Activated effector memory CD4-positive, alpha-beta T cell treated with Interleukin-2 at 50 U/mL for 16 hours (primary cell): ENCODE results near the gene ITGAX.
"Not testable (repeated sequence)": the region's sequence is repeated elsewhere in the genome, so short reads cannot be mapped to it uniquely, and the experiment has no call there.

Source experiments
- DNase-seq: peaks from one replicate; pipeline ENCODE4 v3.0.0-alpha.2; 2020

ITGAX gene

GRCh38 chr16:31412750-31413149 is 57.8 kb downstream of the ITGAX start:
- no peak for DNase-seq

DNA sequence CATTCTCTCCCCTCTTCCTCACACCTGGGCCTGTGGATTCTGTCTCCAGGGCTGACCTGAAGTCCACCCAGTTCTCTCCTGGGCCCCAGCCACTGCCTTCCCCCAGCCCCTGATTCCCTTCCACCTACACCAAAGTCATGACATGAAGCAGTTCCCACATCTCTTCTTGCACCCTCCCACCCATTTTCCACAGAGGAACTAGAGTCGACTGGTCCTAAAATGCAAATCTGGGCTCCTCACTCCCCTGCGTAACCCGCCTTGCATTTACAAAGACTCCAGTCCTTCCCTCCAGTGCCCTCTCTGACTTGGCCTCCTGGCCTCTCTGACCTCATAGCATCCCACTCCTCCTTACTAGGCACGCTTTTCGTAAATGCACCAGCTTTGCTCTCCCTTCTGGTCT is 58.4 kb downstream of the ITGAX start:
- DNase-seq, result no peak

DNA sequence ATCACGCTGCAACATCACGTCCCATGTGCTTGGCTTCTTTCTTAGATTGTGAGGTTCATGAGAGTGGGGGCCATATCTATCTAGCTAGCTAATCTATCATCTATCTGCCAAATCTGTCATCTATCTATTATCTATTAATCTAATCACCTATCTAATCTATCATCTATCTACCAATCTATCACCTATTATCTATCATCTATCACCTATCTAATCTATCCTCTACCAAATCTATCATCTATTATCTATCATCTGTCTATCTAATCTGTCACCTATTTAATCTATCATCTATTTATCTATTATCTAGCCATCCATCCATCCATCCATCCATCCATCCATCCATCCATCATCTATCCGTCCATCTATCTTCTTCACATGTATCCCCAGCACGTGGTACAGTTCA is 59.0 kb downstream of the ITGAX start:
- no peak for DNase-seq

DNA sequence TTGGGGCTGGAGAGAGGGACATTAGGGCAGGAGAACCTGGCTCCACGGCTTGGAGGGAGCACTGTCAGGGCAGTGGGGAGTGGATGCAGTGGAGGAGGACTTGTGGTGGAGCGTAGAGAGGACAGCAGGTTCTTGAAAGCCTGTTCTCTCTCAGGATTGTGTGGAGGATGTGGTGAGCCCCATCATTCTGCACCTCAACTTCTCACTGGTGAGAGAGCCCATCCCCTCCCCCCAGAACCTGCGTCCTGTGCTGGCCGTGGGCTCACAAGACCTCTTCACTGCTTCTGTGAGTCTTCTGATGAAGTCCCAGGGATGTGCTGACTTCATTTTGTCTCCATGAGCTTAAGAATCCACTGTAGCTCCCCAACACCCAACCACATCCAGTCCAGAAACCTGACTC is 59.7 kb downstream of the ITGAX start:
- no peak for DNase-seq

DNA sequence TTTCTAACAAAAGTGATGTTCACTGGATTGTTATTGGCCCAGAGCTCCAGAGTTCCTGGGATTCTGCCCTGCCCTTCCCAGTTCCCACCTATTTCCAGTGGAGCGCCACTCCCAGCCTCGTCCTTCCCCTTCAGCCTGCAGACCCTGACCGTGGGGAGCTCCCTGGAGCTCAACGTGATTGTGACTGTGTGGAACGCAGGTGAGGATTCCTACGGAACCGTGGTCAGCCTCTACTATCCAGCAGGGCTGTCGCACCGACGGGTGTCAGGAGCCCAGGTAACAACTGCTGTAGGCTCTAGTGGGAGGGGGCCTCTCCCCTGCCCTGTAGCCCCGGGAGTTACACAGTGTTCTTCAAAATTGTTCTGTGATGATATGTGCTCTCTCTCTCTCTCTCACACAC is 61.4 kb downstream of the ITGAX start:
- no peak for DNase-seq

- DNase-seq, result not testable (repeated sequence)
Measured at GRCh38 chr16:31417036-31417435, 62.1 kb downstream of the ITGAX start.

DNA sequence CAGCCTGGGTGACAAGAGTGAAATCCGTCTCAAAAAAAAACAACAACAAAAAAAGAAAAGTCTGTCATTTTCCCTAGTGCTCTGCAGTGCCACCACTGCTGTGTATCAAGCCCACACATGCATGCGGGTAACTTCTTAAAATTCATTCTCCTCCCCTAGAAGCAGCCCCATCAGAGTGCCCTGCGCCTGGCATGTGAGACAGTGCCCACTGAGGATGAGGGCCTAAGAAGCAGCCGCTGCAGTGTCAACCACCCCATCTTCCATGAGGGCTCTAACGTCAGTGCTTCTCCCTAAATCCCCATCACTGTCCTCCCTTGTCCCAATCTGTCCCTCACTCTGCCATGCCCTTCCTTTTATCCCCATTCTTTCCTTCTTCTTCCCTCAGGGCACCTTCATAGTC is 62.9 kb downstream of the ITGAX start:
- no peak for DNase-seq

DNA sequence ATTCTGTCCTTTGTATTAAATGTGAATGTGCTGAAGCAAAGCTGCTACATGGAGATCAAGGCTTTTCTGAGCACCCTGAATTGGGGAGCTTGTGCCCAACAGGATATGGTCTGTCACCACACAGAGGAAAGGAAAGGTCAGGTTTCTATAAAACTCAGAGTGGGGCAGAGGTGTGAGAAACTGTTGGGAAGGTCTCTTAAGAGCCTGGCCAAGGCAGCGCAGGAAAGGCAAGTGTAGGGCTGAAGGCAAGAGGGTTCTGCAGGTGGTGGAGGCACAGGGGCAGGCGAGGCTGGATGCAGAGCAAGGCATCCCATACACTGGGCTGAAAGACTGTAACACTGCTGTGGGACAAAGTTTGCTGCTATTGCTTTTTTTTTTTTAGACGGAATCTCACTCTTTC is 65.1 kb downstream of the ITGAX start:
- DNase-seq, result no peak

DNA sequence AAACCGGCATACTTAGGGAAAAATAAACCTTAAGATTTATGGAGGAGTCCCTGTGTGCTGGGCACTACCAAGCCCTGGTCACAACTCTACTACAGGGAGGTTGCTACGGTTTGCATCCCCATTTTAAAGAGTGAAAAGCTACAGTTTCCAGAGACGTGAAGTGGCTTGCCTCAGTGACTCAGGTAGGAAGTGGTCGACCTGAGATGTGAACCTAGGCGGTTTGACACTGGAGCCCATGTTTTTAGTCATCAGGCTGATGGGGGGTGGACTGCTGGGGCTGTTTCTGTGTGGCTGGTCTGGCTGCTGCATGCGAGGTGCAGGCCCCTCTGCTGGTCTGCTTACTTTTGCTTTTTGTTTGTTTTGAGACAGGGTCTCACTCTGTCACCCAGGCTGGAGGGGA is 66.6 kb downstream of the ITGAX start:
- peak; percentile 19 for DNase-seq

DNA sequence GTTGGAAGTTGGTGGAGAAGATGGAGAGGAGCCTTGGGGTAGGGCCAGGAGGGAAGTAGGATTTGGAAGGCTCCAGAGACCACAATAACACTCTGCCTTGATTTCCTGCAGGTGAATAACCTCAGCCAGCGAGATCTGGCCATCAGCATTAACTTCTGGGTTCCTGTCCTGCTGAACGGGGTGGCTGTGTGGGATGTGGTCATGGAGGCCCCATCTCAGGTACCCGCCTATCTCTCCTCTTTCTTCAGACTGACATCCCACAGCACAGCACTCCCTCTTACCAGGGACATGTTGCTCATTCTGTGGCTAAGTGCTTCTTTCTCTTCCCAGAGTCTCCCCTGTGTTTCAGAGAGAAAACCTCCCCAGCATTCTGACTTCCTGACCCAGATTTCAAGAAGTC is 68.3 kb downstream of the ITGAX start:
- DNase-seq, result no peak

GRCh38 chr16:31423801-31424200 is 68.8 kb downstream of the ITGAX start:
- DNase-seq, result no peak

DNA sequence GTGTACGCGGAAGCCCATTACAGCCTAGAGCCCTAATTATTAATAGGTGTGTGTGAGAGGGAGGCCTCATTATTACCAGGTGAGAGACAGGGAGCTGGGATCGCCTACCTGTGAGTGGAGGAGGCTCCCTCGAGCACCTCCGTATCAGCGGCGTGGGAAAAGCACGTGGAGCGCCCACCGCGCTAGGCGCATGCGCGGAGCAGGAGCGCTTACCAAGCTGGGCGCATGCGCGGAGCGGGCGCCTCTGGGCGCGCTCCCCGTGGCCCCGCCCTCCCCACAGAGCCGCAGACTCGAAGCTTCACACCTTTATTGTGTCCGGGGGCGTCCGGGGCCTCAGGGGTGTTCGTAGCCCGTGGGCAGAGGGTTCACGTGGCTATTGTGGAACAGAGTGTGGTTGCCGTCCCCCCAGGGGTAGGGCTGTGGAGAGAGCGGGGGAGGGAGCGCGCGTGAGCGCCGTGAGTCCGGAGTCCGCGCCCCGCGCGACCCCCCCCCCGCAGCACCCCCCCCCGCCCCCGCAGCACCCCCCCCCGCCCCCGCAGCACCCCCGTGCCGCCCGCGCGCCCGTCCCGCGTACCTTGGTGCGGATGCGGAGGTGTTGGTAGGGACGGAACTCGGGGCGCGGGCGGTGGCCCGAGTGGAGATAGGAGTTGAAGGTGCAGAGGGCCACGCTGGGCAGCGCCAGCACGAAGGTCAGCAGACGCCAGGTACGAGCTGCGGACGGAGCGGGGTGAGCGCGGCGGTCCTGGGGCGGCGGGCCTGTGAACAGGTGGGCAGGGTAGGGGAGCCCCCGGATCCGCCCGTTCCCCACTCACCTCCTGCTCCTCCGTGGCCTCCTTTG is 72.7 kb downstream of the ITGAX start:
- DNase-seq, result peak; percentile 41

DNA sequence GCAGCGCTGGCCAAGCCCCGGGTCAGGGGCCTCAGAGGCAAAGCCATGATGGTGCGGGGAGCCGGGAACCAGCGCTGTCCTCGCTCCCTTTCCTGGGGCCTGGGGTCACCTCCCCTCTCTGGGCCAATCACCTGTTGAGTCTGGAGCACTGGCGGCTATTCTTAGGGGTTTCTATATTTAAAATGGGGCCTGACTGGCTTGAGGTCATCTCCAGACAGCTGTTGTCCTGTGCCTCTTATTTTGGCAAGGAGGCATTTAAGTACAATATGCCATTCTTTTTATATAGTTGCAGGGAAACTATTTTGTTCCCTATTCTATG is 73.3 kb downstream of the ITGAX start, which contains the start of gene COX6A2:
TSS of gene COX6A2 (minus strand) at position 82 of the 319 bp plus-strand sequence. CDS start at position 47, 35 bp downstream.
- no peak for DNase-seq

DNA sequence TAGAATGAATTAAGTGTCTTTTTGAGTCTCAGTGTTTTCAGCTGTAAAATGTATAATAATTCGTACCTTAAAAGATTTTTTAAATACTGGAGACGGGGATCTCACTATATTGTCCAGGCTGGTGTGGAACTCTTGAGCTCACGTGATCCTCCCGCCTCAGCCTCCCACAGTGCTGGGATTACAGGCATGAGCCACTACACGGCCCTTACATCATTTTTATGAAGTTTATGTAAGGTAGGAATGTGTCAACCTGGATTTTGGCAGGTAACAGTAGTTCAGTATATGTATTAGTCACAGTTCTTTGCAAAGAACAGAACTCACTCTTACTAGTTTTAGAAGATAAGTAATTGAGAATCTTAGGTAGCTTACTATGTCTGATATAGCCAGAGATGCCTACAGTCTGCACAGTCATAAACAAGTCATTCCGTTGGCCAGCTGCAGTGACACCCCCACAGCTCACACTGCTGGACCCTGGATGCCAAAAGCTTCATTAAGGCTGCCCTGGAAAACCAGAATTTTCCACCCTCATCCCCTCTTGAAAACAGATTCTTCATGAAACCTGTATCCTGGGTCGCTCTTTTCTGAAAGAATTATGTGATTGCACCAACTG is 73.8 kb downstream of the ITGAX start:
- no peak for DNase-seq

DNA sequence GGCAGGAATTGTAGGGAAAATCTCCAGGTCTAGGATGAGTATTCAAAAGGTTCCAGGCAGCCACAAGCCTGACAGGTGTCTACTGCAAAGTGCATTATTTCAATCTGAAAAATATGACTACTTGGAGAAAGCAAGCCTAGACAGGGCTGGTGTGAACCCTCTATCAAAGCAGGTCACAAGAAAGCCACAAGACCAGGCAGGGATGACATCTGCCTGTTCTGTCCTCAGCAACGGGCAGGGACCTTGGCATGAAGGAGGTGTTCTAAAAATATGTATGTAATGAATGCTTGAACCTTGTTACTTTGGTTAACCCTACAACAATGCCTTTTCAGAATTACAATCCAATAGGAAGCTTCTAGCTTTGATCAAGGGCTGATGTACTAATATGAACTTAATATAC is 74.3 kb downstream of the ITGAX start:
- no peak for DNase-seq

GRCh38 chr16:31429796-31430195 is 74.8 kb downstream of the ITGAX start:
- no peak for DNase-seq

GRCh38 chr16:31430380-31431052 is 75.5 kb downstream of the ITGAX start:
- DNase-seq, result no peak
